SH-SY5Y (cell line): ENCODE measurements around the gene POLR2F.

Source experiments
- GATA2 ChIP-seq: IDR thresholded peaks from 2 replicates; pipeline ENCODE4 v1.6.1; 2011; ENCODE audit warnings: mild to moderate bottlenecking, low read depth, low read length
- GATA3 ChIP-seq: IDR thresholded peaks from 2 replicates; pipeline ENCODE4 v1.6.1; 2011; ENCODE audit warnings: low read depth, mild to moderate bottlenecking, low read length, moderate library complexity

The POLR2F gene

DNA sequence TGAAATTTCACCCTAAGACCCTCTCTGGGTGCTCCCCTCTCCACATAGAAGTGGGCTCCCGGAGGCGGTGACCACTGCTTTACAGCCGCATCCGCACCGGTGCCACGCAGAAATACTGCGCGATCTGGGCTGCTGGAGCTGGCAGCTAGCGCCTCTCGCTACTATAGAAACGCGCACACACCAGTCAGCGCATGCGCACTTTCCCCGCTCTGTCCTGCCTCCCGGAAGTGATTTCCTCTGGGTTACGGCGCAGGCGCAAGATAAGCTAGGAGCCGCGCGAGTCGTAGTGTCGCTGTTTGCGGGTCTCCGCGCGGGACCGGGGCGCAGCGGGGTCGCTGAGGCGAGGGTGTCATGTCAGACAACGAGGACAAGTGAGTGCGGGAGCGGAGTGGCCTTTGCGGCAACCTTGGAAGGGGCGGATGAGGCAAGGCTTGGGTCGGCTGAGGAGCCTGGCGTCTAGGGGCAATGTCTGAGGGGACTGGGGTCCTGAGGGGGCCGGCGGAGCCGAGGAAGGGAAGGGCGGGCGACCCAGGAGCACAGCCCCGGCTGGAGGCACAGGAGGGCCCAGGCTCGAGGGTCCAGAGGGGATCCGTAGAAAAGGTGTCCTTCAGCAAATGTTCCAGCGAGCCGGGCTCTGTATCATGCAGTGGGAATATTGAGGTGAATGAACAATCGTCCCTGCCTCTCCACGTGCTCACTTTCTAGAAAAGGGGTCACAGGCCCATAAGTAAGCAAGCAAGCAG, at the start of gene POLR2F, which contains the start of gene C22orf23:
Gene POLR2F (plus strand): TSS at position 263 of the 743 bp plus-strand sequence. CDS start 89 bp downstream, at position 352.
Gene C22orf23 (minus strand): TSS at position 165 of the 743 bp plus-strand sequence. CDS start 452 bp downstream, outside the sequence.
- TF ChIP-seq GATA3 (no peak), GATA2 (no peak)

DNA sequence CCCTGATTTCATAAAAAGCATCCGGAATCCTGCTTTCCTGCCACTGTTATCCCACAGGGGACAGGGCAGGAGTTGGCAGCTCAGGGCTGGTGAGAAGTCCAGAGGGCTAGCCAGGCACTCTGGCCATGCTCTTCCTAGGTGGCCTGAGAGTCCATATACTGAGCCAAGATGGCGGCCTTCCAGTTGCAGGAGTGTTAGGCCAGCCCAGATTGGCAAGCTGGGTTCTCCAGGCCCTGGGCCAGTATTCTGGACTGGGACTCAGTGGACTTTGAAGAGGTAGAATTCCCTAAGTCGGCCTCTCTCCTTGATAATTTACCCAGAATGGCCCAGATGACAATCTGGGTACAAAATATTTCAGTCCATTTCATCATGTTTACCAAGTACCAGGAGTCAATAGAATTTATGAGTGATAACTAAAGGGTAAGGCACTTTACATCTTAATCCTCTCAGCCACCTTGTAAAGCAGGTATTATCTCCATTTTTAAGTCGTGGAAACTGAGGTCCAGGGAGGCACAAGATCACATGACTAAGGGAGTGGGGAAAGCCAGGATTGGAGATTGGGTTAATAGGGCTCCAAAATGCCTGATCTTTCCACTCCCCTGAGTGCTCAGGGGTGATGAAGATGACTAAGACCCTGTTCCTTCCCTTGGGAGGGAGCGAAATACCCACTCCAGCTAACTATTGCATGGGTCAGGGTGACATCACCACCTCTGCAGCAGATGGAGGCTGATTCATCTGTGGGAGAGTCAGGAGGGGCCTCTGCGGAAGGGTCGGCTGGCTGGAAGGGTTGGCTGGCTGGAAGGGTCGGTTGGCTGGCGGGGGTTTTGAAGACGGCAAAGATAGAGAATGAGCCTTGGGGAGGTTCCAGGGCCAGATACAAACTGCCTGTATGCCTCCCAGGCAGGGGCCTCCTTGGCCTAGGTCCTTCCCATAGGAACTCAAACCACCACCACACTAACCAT, 48.6 kb upstream of the POLR2F start:
- TF ChIP-seq GATA2: no peak
- TF ChIP-seq GATA3: no peak

DNA sequence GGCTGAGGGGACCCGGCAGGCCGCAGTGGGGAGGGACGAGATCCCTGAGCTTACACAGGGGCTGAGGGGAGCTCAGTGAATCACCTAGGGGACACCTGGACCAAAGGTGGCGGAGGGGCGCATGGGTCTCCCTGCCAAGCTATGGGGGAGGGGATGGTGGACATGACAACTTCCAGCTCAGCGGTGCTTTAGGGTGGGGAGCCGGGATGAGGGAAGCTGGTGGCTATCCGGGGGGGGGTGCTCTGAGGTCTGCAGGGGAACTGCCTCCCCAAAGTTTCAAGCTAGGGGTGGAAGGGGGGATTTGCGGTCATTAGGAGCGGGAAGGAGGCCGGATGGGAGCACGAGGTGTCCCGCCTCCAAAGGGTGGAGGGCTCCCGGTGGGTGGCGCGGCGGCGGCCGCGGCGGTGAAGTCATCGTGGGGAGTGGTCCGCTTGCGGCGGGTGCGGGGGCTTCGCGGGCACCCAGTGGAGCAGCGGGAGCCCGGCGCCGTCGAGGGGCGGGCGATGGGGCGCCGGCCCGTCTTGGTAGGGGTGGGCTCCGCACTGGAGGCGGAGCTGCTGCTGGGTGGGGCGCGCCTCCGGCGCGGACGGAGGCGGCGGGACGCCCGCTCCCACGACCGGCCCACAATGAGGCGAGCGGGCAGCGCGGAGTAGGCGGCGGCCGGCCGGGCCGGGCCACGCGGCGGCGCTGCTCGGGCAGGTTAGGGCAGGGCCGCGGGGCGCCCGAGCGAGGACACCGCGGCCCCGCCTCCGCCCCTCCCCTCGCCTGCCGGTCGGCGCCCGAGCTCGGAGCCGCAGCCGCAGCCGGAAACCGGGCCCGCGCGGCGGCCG, 47.8 kb upstream of the POLR2F start, which contains the start of gene MICALL1:
Gene MICALL1 (plus strand): TSS at position 764 of the 830 bp plus-strand sequence. CDS start 126 bp downstream, outside the sequence.
- TF ChIP-seq GATA2 (no peak), GATA3 (no peak)

DNA sequence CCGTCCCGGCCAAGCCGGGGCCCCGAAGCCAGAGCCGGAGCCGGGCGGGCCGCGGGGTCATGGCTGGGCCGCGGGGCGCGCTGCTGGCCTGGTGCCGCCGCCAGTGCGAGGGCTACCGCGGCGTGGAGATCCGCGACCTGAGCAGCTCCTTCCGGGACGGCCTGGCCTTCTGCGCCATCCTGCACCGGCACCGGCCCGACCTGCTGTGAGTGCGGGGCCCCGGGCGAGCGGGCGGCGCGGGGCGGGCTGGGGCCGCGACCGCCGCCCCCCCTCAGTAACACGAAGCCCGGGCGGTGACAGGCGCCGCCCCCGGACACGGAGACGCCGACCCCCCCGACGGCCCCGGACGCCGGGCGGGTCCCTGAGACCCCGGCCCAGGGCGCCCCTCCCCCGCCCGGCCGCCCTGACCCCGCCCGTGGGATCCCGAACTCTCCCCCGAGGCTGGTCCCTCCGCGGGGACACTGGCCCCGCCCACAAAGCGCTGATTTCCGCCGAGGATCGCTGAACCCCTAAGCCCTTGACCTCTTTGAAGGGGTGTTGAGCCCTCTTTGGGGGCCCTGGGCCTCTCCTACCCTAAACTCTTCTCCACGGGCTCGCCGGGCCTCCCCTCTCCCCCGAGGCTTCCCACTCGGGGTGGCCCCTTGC, 47.0 kb upstream of the POLR2F start:
- TF ChIP-seq GATA2: no peak
- no peak for TF ChIP-seq GATA3

DNA sequence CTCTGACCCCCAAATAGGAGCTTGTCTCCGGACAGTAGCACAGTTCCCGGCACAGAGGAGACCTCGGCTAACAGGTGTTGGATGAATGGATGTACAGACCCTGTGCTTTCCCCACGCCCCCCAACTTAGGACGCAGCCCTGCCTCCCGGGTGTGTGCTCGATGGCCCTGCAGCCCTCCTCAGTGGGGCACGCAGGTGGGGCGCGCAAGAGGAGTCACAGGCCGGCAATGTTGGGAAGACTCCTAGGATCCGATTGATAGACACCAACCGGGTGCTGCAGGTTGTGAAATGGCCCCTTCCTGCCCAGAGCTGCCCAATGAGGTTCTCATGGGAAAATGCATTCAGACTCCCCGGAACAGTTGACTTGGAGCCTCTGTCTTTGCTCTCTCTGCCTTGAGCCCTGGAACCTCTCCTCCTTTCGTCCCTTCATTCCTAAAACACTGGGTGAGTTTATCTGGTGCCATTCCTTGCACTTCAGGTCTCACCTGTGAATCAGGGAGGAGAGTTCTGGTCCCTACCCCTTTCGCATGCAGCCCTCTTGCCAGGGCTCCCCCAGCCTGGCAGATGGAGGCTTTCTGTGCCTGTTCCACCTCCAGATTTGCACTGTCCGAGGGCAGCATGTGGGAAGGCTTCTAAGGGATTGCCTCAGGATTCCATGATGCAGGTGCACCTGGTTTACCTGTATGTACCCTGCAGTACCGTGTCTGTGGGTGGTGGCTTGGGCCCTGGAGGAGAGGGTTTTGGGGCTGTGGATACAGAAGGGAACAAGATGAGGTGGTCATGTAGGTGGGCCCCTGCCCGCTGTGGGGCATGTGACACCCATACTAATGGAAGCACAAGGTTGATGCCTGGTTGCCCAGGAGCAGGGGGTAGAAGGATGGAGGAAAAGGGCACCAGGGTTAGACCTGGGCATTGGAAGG, 46.2 kb upstream of the POLR2F start:
- TF ChIP-seq GATA3 (no peak), GATA2 (no peak)

DNA sequence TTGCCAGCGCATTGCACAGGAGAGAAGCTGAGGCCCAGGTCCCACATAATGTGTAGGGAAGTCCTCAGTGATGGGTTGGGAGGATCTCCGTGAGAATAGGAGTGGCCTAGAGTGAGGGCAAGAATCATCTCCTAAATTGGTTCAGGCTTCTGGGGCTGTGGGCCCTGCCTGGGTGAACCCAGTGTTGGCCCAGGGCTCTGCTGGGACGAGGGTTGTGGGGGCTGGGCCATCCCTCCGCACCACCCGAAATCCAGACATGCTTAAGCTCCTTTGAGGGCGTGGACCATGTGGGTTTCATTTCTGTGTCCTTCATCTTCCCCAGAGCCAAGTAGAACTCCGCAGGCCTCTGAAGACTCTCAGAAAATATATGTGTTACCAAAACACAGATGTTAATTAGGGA, 43.7 kb upstream of the POLR2F start:
- TF ChIP-seq GATA3: no peak

DNA sequence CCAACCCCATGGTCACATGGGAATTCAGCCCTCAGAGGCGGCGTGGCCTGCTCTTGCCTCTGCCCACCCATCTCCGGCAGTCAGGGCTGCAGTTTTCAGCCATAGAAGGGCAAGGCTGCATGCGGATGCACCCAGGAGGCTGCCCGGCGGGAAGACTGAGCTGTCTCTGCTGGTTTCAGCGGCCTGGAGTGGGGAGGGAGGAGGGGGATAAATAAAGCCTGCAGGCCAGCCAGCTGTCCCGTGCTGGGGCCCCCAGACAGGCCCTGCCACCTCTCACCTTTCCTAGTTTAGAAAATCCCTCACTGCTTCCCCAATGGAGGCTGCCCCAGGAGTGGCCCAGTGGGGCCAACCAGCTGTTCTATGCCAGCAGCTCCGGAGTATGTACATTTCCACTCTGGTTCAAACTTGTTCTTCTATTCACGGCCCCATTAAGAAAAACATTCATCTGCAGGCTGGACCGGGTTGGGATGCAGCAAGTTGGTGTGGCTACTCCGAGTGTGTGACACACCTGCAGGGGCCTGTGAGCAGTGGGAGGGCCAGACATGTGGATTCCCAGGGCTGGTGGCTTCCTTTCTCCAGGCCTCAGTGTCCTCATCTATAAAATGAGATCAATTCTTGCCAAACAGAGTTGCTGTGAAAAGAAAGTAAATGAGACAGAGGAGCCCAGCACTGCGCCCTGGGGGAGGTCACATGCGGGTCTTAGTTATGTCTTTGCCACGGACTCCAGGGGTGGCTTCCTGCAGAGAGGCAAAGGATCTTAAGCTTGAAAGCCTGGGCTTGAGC, 42.4 kb upstream of the POLR2F start:
- TF ChIP-seq GATA3 (no peak), GATA2 (no peak)

DNA sequence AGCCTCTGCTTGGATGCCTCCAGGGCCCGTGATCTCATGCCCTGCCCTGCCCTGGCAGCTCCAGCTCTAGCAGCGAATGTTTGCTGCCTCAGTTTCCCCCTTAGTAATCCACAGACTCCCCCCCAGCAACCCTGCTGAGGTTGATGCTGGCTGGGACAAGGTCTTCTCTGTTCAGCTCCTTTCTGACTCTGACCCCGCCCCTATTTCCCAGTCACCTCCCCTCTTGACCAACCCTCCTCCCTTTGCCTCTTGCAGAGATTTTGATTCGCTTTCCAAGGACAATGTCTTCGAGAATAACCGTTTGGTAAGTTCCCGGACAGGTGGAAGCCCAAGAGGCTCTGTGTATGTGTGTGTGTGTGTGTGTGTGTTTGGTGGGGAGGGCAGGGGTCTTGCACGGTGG, 41.8 kb upstream of the POLR2F start:
- TF ChIP-seq GATA3: no peak
- TF ChIP-seq GATA2: no peak

DNA sequence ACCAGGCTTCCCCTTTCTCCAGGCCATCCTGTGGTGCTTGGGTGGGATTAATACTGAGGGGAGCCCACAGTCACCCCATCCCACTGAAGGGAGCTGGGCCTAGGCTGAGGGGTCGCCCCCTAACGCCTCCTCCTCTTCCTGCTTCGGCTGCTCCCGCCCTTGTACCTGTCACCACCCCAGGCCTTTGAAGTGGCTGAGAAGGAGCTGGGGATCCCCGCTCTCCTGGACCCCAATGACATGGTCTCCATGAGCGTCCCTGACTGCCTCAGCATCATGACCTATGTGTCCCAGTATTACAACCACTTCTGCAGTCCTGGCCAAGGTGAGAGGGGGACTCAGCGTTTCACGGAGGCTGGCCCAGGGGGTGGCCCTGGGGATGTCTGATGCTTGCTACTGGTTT, 41.3 kb upstream of the POLR2F start:
- TF ChIP-seq GATA2 (no peak), GATA3 (no peak)

DNA sequence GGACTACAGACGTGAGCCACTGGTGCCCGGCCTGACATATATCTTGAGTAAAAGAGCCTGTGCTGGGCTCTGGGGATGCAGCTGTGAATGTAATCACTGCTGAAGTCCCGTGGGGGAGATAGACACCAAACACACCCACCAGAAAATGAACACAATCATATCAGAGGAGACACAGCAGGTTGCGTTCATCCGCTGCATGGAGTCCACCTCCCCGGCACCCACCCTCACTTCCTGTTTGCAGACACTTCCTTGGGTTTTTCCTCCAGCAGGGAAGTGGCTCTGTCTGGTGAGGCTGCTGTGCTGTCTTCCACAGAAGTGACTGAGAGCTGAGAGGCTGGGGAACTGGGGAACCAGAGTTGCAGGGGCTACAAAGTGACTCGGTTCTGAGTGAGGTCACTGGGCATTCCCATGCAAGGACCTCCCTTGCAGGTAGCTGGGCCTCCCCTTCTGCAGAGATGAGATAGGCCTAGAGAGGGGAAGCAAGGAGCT, 40.2 kb upstream of the POLR2F start:
- TF ChIP-seq GATA3: no peak
- no peak for TF ChIP-seq GATA2

DNA sequence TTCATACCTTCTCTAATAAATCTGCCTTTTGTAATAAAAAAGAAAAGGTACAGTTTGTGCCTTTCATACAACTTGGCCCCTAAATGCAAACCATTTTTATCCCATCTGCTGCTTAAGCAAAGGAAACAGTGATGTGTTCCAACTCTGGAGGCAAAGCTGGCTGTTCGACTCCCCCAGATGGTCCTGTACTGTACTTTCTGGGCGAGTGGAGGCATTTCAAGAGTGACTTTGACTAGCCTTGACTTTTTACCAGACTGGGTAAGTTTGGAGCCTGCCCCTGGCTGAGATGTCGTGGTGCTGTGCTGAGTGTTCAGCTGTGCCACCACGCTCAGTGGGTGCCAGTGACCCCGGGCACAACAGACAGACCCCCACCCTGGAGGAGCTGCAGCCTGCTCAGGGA, 37.2 kb upstream of the POLR2F start:
- TF ChIP-seq GATA2 (no peak), GATA3 (no peak)
